Retinal pigment epithelial cell (primary cell): ENCODE data around the gene RELT.
"Not testable (repeated sequence)": the region's sequence is repeated elsewhere in the genome, so short reads cannot be mapped to it uniquely, and the experiment has no call there.

ENCODE experiments used
- DNase-seq: peaks from one replicate; pipeline ENCODE4 v3.0.0-alpha.2; 2010; ENCODE audit warnings: low read depth
- H3K4me3 ChIP-seq: 2 replicates; pipeline ENCODE4 v1.5.1; 2011; ENCODE audit warnings: mild to moderate bottlenecking, low read length, control low read depth, moderate library complexity
- TF ChIP-seq, protein P1 (sequence below): conservative IDR thresholded peaks from 2 replicates; pipeline ENCODE4 v1.5.1; 2011; ENCODE audit warnings: low read depth, low read length, control low read depth, inconsistent platforms

Gene RELT

DNA sequence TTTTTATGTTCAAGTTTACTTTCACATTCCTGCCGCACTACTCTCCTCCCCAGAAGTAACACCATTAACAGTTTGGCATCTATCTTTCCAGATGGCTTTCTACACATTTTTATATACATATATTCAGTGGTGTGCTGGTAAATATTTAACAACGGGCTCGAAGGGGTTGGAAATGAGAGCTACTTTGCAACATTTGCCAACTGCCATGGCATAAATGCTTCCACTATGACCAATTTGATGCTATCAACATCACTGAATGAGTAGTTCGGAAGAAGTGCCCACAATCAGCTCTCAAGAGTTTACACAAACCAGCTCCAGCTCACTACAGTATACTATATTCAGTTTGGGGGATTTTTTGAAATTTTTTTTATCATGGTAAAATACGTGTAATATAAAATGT lies 55.2 kb downstream of the RELT start:
- no peak overlapping the region for H3K4me3 ChIP-seq
- no peak for DNase-seq
- TF ChIP-seq, protein P1, sequence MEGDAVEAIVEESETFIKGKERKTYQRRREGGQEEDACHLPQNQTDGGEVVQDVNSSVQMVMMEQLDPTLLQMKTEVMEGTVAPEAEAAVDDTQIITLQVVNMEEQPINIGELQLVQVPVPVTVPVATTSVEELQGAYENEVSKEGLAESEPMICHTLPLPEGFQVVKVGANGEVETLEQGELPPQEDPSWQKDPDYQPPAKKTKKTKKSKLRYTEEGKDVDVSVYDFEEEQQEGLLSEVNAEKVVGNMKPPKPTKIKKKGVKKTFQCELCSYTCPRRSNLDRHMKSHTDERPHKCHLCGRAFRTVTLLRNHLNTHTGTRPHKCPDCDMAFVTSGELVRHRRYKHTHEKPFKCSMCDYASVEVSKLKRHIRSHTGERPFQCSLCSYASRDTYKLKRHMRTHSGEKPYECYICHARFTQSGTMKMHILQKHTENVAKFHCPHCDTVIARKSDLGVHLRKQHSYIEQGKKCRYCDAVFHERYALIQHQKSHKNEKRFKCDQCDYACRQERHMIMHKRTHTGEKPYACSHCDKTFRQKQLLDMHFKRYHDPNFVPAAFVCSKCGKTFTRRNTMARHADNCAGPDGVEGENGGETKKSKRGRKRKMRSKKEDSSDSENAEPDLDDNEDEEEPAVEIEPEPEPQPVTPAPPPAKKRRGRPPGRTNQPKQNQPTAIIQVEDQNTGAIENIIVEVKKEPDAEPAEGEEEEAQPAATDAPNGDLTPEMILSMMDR: no peak

DNA sequence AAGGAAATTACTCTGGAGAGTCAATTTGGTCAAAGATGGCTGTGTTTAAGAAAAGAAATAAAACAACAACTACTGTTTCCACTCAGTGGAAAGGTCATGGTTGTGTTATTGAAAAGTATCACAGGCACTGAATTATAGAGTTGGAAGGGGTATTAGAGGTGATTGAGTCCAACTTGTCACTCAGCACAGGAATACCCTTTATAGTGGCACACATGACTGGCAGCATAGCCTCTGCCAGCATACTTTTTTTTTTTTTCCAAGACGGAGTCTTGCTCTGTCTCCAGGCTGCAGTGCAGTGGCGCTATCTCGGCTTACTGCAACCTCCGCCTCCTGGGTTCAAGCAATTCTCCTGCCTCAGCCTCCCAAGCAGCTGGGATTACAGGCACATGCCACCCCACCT lies 60.7 kb downstream of the RELT start:
- H3K4me3 ChIP-seq, DNase-seq: not testable (repeated sequence)

DNA sequence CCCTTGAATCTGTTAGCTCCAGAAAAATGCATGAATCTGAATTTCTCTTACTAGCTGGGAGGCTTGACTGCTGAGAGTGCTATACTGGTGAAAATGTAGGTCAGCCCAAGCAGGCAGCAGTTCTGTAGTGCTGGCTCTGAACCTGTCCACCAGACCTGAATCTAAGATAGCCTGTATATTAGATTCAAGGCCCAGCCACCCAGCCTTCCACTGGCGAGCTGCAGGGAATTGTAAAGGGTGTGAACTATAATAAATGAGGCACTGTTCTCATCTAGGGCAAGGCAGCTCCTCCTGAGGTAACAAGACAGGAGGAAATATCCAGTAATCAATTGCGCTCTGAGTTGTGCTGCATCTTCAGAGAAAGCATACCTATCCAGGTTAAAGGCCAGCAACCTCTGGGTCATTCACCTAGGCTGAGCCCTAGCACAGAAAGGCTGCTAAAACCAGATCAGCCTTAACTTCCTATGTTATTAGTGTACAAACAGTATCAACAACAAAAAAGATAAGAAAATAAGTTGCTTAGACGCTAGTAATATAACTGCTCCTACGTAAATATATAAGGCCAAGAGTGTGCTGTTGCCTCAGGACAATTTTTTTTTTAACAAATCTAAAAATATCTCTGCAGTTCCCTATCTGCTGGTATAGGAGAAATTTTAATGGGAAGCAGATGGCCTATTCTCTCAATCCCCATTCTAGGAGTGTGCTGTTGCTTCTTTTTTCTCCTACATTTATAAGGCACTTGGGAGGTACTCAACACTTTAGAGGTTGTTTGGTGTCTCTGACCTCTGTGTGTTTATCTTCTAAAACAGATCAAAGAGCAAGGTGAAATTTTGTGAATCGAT lies 63.0 kb downstream of the RELT start:
- H3K4me3 ChIP-seq: no peak overlapping the region
- TF ChIP-seq, protein P1: no peak
- no peak for DNase-seq

DNA sequence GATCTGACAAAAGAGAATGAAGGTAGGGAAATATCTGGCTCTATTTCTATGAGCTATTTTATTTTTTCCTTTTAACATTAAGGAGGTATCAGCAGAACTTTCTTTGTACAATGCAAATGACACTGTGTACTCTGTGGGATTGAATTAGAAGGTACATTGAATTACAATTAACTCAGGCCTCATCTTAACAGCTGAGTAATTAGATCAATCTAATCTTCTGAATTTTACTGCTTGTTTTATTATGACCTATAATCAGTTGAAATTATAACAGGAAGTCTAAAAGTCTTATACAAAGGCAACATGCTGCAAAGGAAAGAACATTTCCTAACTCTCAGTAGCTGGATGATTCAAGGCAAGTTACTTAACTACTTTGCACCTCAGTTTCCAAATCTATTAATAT lies 69.8 kb downstream of the RELT start:
- no peak overlapping the region for H3K4me3 ChIP-seq
- no peak for DNase-seq
- TF ChIP-seq, protein P1: no peak

DNA sequence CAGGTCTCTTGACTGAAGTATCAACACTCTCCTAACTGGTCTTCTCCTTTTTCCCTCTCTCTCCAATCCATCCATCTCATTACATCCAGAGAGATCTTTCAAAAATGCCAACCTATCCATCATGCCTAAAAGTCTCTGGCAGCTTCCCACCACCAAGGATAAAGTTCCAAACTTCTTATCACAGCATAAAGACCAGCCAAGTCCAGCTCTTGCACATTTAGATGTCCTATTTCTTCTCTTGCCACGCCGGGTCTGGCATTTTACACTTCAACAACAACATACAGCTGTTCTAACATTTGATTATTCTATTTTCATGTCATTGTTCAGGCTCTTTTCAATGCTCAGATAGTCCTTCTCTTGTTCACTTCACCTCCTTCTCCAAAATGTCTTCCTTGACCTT lies 70.6 kb downstream of the RELT start:
- TF ChIP-seq, protein P1: no peak
- no peak overlapping the region for H3K4me3 ChIP-seq
- no peak for DNase-seq
